NCI-H510A (cell line): ENCODE measurements around the gene FRY.

Source experiments
- DNase-seq: peaks from one replicate; lab custom pipeline; 2025; lab: John Stamatoyannopoulos, UW

FRY gene

GRCh38 chr13:32134241-32135055 is 102.9 kb downstream of the FRY start:
- no peak for DNase-seq

GRCh38 chr13:32135056-32135390 is 103.4 kb downstream of the FRY start:
- DNase-seq, result no peak

GRCh38 chr13:32135655-32136054 is 104.1 kb downstream of the FRY start:
- DNase-seq, result no peak

GRCh38 chr13:32136061-32136460 is 104.5 kb downstream of the FRY start:
- no peak for DNase-seq

GRCh38 chr13:32136716-32137115 is 105.1 kb downstream of the FRY start:
- no peak for DNase-seq

GRCh38 chr13:32139251-32139650 is 107.7 kb downstream of the FRY start:
- DNase-seq, result no peak

- DNase-seq, result no peak
Measured at GRCh38 chr13:32140109-32140508, 108.5 kb downstream of the FRY start.

GRCh38 chr13:32141462-32141861 is 109.9 kb downstream of the FRY start:
- DNase-seq, result no peak

- DNase-seq, result no peak
Measured at GRCh38 chr13:32142115-32142514, 110.5 kb downstream of the FRY start.

GRCh38 chr13:32142956-32143375 is 111.4 kb downstream of the FRY start:
- DNase-seq, result no peak

GRCh38 chr13:32147193-32147592 is 115.6 kb downstream of the FRY start:
- DNase-seq, result no peak

GRCh38 chr13:32147976-32148375 is 116.4 kb downstream of the FRY start:
- no peak for DNase-seq

GRCh38 chr13:32150239-32150638 is 118.7 kb downstream of the FRY start:
- no peak for DNase-seq

GRCh38 chr13:32150794-32151193 is 119.2 kb downstream of the FRY start:
- DNase-seq, result no peak

GRCh38 chr13:32151240-32151639 is 119.7 kb downstream of the FRY start:
- DNase-seq, result no peak

GRCh38 chr13:32153056-32153455 is 121.5 kb downstream of the FRY start:
- no peak for DNase-seq

GRCh38 chr13:32159137-32159869 is 127.7 kb downstream of the FRY start:
- no peak for DNase-seq

- no peak for DNase-seq
Measured at GRCh38 chr13:32162395-32163005, 130.9 kb downstream of the FRY start.

- peak; percentile 58 for DNase-seq
Measured at GRCh38 chr13:32164622-32165268, 133.2 kb downstream of the FRY start.

GRCh38 chr13:32165796-32166195 is 134.2 kb downstream of the FRY start:
- DNase-seq, result no peak

- no peak for DNase-seq
Measured at GRCh38 chr13:32168131-32168530, 136.6 kb downstream of the FRY start.

- DNase-seq, result no peak
Measured at GRCh38 chr13:32170841-32171240, 139.3 kb downstream of the FRY start.

- no peak for DNase-seq
Measured at GRCh38 chr13:32173881-32174280, 142.3 kb downstream of the FRY start.
